ENCODE data around the gene MCMBP. TPM values are rescaled to one million over a fixed set of nuclear protein-coding genes. Genes with fewer than 3 reads are reported as not detected.
"Not testable (repeated sequence)": the region's sequence is repeated elsewhere in the genome, so short reads cannot be mapped to it uniquely, and the experiment has no call there.

Gene MCMBP
- total and polyA plus RNA-seq, 8 donors: 7.5 to 22.8 (median 16.0) TPM

DNA sequence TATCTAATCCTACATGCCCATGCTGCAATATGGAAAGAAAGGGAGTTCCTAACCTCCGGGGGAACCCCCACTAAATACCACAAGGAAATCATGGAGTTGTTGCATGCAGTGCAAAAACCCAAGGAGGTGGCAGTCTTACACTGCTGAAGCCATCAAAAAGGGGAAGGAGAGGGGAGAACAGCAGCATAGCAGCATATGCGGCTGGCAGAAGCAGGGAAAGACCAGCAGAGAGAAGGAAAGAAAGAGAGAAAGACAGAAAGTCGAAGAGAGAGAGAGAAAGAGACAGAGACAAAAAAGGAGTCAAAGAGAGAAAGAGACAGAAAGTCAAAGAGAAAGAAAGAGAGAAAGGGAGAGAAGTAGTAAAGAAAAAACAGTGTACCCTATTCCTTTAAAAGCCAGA is 16.1 kb upstream of the MCMBP start:
- FAIRE-seq; H3K36me3 ChIP-seq; H3K4me3 ChIP-seq; H3K27ac ChIP-seq; ATAC-seq; DNase-seq; H3K27me3 ChIP-seq; intact Hi-C loops (cut with DNase I); H3K4me1 ChIP-seq; H3K9me3 ChIP-seq: not testable (repeated sequence)
- WGBS, 2 donors: 65 to 72% methylated on average over 3 of the region's 3 CpGs

DNA sequence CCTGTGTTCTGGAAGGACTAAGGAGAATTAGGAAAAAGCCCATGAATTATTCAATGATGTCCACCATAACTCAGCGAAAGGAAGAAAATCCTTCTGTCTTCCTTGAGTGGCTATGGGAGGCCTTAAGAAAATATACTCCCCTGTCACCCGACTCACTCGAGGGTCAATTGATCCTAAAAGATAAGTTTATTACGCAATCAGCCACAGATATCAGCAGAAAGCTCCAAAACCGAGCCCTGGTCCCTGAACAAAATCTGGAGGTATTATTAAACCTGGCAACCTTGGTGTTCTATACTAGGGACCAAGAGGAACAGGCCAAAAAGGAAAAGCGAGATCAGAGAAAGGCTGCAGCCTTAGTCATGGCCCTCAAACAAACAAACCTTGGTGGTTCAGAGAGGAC is 13.4 kb upstream of the MCMBP start:
- H3K9me3 ChIP-seq; H3K27me3 ChIP-seq; H3K4me3 ChIP-seq; H3K4me1 ChIP-seq; ATAC-seq; H3K36me3 ChIP-seq; H3K27ac ChIP-seq; FAIRE-seq; intact Hi-C loops (cut with DNase I); DNase-seq: not testable (repeated sequence)
- WGBS, 2 donors: 62 to 69% methylated on average over 6 of the region's 6 CpGs

DNA sequence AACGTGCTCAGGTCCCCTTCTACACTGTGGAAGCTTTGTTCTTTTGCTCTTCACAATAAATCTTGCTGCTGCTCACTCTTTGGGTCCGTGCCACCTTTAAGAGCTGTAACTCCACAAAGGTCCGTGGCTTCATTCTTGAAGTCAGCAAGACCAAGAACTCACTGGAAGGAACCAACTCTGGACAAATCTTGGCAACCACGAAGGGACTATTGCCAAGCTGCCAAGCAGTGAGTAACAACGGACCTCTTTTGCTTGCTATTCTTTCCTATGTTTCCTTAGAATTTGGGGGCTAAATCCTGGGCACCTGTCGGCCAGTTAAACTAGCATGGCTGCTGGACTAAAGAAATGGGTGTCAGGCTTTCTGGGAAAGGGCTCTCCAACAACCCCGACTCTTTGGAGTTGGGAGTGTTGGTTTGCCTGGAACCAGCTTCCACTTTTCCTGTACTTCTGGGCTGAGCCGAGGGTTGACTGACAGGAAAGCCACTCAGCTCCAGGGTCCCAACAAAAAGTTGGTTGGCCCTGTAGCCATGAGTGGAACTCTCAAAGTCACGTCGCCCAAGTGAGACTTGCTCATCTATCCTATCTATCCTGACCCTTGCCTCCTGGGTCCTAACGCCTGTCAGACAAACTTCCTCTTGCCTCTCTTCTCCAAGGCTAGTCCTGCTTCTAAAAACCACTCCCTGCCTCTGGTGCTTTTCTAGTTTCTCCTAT is 11.4 kb upstream of the MCMBP start:
- ATAC-seq; H3K9me3 ChIP-seq; intact Hi-C loops (cut with DNase I); H3K36me3 ChIP-seq; FAIRE-seq; H3K27ac ChIP-seq; DNase-seq; H3K4me3 ChIP-seq; H3K27me3 ChIP-seq; H3K4me1 ChIP-seq: not testable (repeated sequence)
- 79 to 81% methylated on average over 11 of the region's 11 CpGs for WGBS, 2 donors

DNA sequence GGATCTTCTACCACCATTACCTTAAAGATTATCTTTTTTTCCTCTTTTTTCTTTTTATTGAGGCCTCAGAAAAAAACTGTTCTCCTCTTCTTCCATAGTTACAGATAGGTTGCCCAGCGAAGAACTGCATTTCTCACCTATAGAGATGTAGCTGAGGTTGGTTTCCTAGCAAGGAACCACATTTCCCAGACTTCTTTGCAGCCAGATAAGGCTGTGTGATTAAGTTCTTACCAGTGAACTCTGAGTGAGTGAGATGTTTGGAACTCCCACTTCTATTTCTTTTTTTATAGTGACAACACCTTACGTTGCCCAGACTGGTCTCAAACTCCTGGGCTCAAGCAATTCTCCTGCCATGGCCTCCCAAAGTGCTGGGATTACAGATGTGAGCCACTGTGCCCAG is 5.9 kb upstream of the MCMBP start:
- TF ChIP-seq, protein P1, sequence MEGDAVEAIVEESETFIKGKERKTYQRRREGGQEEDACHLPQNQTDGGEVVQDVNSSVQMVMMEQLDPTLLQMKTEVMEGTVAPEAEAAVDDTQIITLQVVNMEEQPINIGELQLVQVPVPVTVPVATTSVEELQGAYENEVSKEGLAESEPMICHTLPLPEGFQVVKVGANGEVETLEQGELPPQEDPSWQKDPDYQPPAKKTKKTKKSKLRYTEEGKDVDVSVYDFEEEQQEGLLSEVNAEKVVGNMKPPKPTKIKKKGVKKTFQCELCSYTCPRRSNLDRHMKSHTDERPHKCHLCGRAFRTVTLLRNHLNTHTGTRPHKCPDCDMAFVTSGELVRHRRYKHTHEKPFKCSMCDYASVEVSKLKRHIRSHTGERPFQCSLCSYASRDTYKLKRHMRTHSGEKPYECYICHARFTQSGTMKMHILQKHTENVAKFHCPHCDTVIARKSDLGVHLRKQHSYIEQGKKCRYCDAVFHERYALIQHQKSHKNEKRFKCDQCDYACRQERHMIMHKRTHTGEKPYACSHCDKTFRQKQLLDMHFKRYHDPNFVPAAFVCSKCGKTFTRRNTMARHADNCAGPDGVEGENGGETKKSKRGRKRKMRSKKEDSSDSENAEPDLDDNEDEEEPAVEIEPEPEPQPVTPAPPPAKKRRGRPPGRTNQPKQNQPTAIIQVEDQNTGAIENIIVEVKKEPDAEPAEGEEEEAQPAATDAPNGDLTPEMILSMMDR (IDR thresholded peaks at IDR 0.05): no peak
- FAIRE-seq (no peak), DNase-seq (no peak), ATAC-seq (no peak)
- H3K4me3 ChIP-seq: no peak overlapping the region
- H3K27me3 ChIP-seq: no peaks in the 10 kb centered on the region
- peaks cover 0 to 5% (median 0%) of the 10 kb centered on the region in 3 donors for H3K4me1 ChIP-seq
- no peak overlapping the region for H3K27ac ChIP-seq
- no peaks in the 10 kb centered on the region for H3K36me3 ChIP-seq
- 57 to 58% methylated on average over 2 of the region's 2 CpGs for WGBS, 2 donors
- intact Hi-C loops (cut with DNase I): no loop called here
- H3K9me3 ChIP-seq: no peaks in the 10 kb centered on the region

DNA sequence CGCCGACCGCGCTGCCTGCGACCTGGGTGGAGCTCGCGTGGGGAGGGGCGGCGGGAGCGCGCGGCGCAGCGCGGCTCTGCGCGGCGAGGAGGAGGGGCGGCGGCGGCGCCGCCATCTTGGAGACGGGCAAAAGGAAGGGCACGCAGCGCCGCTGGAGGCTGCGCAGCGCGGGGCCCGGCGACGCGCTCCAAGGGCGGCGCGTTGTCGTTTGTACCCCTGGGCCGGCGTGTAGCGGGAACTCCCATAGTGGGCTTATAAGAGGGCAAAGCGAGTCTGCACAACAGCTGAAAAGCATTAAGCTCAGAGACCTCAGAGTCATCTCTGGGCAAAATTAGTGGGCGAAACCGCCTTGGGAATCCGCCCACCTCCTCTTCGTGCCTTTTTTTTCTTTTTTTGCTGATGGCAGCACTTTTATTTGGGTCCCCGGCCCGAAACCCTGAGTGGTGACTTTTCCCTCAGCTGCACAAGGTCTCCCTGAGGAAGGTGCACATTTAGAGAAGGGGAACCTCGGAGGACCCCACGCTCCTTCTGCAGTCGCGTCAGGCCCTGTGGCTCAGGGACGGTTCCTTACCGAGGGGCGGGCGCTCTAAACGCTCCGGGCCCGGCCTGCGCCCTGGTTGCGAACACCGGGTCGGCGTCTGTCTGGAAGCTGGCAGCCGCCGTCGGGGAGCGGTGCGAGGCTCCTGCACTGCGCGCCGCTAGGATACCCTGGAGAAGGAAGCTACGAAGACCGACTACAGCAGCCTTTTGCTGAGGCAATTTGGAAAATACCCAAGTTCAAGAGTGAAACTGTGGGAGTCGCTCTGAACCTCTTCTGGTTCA is 428 bp upstream of the MCMBP start:
- FAIRE-seq (no peak), ATAC-seq (peak; percentile 94 to 98 (median 96)), DNase-seq (peak; percentile 86 to 94 (median 88))
- Histone ChIP-seq H3K9me3 (no peaks in the 10 kb centered on the region), H3K27ac (peak overlapping the region; percentile 58 to 87 (median 79)), H3K36me3 (no peaks in the 10 kb centered on the region), H3K4me3 (peak overlapping the region; percentile 65 to 94 (median 75)), H3K27me3 (no peaks in the 10 kb centered on the region), H3K4me1 (peaks cover 0 to 23% (median 8%) of the 10 kb centered on the region in 3 donors)
- 0% methylated on average over 71 to 75 of the region's 75 CpGs for WGBS, 2 donors
- TF ChIP-seq, protein P1 (IDR thresholded peaks at IDR 0.05): no peak
- intact Hi-C loops (cut with DNase I): no loop called here

DNA sequence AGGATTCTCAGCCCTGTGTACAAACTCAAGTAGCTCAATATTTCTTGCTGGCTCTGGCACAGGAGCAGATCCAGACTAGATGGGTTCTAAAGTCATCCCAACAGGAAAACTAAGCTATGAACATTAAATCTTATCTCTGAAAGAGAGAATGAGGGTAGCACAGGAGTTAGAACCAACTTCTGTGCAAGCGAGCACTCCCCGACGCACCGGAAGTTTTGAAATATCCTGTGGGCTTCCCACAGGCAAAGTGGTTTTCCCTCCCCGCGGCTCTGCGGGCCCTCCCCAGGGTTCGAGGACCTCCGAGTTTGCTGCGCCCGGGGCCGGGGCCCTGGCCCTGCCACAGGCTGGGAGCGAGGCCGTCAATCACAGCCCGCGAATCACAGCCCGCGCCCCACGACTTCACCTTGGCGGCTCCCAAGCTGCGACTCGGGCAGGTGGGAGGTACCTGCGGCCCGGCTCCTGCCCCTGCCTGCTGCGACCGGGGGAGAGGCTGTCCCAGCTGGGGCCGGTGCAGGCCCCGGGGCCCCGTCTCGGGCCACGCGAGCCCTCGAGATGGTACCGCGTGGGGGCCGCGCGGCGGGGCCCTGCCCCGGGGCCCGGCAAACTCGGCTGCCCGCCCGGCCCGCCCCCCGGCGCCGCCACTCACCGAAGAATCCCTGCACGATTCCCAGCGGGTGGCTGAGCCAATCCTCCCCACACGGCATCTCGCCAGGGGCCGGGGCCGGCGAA is 598 bp downstream of the MCMBP start:
- H3K36me3 ChIP-seq: no peaks in the 10 kb centered on the region
- no peaks in the 10 kb centered on the region for H3K27me3 ChIP-seq
- ATAC-seq (peak; percentile 56 to 70 (median 68)), FAIRE-seq (no peak), DNase-seq (peak; percentile 68 to 90 (median 76))
- TF ChIP-seq, protein P1 (IDR thresholded peaks at IDR 0.05): no peak
- H3K9me3 ChIP-seq: no peaks in the 10 kb centered on the region
- intact Hi-C loops (cut with DNase I): no loop called here
- H3K4me3 ChIP-seq: peak overlapping the region; percentile 65 to 94 (median 75)
- WGBS, 2 donors: 0 to 1% methylated on average over 34 to 56 of the region's 56 CpGs
- H3K4me1 ChIP-seq: peaks cover 0 to 23% (median 8%) of the 10 kb centered on the region in 3 donors
- peak overlapping the region; percentile 58 to 87 (median 79) for H3K27ac ChIP-seq

DNA sequence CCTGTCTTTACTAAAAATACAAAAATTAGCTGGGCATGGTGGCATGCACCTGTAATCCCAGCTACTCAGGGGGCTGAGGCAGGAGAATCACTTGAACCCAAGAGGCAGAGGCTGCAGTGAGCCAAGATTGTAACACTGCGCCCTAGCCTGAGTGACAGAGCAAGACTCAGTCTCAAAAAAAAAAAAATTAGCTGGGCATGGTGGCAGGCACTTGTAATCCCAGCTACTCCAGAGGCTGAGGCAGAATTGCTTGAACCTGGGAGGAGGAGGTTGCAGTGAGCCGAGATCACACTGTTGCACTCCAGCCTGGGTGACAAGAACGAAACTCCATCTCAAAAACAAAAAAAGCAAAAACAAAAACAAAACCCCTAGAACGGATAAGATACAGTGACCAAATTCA is 3.2 kb downstream of the MCMBP start:
- WGBS, 2 donors: 84 to 92% methylated on average over 4 of the region's 4 CpGs
- H3K4me3 ChIP-seq, H3K9me3 ChIP-seq, H3K36me3 ChIP-seq, H3K27me3 ChIP-seq, H3K27ac ChIP-seq, FAIRE-seq, ATAC-seq, DNase-seq: not testable (repeated sequence)
- H3K4me1 ChIP-seq: peaks cover 0 to 23% (median 8%) of the 10 kb centered on the region in 3 donors
- intact Hi-C loops (cut with DNase I): loop anchor here in 1 of 3 donors (10.0 kb wide), 1 partner anchor 195 kb away; no protein-coding TSS in a partner anchor
